ENCODE data around the gene SRD5A1.
"Not testable (repeated sequence)": the region's sequence is repeated elsewhere in the genome, so short reads cannot be mapped to it uniquely, and the experiment has no call there.

SRD5A1 gene

GRCh38 chr5:6606884-6607558, 26.2 kb upstream of the SRD5A1 start:
- no peak for DNase-seq

- DNase-seq, result no peak
These were observed 25.7 kb upstream of the SRD5A1 start for GRCh38 chr5:6607559-6607936.

- no peak for DNase-seq
These were observed 25.2 kb upstream of the SRD5A1 start for GRCh38 chr5:6608016-6608415.

DNA sequence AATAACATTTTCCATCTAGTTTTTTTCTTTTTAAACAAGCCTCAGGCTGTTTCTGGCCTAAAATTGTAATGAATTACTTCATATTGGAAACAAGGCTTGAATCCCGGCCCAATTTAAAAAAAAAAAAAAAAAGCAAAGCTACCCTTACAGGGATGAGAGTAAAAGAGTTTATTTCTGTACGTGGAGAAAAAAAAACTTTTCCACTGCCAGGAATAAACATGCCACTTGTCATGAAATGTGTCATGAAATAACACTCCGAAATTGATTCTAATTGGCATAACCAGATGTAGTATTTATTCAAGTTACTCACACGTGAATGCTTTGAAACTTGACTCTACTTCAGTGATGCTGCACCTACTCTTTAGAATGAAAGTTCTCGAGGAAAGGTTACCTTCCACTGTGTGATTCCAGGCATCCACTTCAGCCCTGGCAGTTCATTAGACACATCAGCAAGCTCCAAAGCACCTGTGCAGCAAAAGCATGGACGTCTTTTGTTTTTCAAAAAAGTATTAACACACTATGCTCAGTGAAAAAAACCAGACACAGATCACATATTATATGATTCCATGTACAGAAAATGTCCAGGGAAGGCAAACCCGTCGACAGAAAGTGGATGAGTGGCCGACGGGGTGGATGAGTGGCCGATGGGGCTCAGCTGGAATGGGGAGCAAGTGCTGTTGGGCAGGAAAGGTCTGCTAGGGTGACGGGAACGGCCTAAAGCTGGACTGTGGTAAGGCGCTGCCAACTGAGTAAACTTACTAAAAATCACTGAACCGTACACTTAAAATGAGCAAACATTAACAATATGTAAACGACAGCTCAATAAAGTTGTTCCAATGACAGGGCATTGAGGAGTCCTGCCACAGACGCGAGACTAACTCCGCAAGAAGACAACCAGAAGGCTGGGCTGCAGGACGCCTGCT, 21.6 kb upstream of the SRD5A1 start:
- no peak for DNase-seq

GRCh38 chr5:6615034-6615815, 18.0 kb upstream of the SRD5A1 start:
- no peak for DNase-seq

- no peak for DNase-seq
These were observed 16.6 kb upstream of the SRD5A1 start for GRCh38 chr5:6616632-6617031.

DNA sequence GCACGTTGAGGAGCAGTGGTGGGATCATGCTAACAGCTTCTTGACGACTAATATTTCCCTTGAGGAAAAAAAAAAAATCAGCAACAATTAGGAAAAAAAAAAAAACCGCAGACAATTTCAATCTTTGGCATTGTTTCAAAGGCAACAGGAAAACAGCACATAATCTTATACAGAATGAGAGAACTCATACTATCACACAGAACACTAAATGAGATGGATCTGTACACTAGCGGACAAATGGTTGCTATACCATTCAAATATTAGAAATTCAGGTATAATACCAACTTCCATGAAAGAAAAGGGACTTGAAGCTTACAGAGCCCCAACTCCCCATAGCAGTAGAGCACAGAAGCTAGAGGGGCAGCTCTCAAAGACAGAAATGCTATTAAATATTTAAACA, 10.0 kb upstream of the SRD5A1 start:
- no peak for DNase-seq

DNA sequence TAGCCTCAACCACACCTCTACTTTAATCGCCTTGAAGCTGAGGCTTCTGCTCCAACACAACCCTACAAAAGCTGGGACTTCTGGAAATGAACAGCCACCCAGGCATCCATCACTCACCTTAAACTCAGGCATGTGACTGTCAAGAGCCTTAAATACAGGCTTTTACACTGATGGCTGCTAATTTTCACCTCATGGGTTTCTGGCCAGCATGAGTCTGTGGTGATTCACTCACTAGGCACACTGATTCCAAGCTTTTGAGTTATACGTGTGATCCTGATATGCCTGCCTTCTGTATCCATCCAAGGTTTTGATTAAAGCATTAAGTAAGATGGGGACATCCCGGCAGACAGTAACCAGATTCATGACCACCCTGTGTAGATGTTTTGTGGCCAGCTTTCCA, 9.3 kb upstream of the SRD5A1 start:
- DNase-seq, result no peak

GRCh38 chr5:6626508-6626907, 6.7 kb upstream of the SRD5A1 start:
- DNase-seq, result no peak

DNA sequence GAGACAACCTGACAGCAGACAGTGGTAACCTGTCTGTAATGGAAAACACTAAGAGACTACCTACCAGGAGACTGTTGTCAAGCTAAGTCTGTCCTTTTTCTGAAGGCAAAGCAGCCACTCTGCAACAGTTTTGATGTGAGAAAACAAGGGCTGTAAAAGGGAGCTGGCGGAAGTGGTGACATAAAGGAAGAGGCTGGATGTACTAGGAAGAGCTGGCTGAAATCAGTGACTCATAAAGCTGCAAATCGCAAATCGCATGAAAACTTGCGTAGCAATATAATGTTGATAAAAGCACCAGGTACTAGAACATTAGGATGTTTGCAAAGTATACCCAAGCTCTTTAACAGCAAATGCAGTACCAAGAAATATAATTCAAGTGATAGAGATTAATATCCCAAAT, 1.8 kb upstream of the SRD5A1 start:
- DNase-seq, result no peak

DNA sequence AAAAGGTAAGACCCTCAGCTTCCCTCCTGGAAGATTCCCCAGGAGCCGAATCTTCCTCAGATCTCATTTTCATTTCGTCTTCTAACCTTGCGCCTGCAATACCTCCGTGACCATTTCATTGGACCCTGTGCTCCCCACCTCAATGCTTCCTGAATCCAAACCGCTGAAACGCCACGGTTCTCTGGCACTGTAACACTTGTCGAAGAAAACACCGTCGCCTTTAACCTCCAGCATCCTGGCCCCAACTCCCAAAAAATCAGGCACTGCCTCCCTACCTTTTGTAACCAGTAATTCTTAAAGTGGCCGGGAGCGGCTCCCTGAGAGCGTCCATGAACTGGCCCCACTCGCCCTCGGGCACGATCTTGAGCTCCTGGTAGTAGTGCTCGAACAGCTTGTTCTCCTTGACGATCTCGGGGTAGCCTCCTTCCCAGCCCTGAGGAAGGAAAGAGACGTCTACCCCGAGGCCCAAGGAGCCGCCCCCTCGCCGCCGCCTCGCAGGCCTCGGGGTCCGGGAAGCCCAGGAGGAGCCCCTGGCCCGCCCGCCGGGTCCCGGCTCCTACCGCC, 834 bp upstream of the SRD5A1 start:
- no peak for DNase-seq

DNA sequence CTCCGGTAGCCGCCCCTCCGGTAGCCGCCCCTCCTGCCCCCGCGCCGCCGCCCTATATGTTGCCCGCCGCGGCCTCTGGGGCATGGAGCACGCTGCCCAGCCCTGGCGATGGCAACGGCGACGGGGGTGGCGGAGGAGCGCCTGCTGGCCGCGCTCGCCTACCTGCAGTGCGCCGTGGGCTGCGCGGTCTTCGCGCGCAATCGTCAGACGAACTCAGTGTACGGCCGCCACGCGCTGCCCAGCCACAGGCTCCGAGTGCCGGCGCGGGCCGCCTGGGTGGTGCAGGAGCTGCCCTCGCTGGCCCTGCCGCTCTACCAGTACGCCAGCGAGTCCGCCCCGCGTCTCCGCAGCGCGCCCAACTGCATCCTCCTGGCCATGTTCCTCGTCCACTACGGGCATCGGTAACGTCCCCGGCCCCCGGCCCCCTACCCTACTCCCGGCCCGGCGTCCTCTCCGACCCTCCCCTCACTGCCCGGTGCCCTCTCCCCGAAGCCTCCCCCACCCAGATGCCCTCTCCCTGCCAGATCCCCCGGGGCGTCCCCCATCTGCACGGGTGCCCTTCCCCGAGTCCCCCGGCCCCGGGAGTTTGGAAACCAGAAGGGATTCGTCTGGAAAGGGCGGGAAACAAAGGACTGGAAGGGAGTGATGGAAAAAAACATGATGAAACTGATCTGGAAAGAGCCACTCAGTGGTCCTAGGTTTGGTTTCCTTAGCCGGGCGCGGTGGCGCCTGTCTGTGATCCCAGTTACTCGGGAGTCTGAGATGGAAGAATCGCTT, 417 bp downstream of the SRD5A1 start:
- DNase-seq, result no peak

GRCh38 chr5:6634306-6634705, 1.1 kb downstream of the SRD5A1 start:
- no peak for DNase-seq

DNA sequence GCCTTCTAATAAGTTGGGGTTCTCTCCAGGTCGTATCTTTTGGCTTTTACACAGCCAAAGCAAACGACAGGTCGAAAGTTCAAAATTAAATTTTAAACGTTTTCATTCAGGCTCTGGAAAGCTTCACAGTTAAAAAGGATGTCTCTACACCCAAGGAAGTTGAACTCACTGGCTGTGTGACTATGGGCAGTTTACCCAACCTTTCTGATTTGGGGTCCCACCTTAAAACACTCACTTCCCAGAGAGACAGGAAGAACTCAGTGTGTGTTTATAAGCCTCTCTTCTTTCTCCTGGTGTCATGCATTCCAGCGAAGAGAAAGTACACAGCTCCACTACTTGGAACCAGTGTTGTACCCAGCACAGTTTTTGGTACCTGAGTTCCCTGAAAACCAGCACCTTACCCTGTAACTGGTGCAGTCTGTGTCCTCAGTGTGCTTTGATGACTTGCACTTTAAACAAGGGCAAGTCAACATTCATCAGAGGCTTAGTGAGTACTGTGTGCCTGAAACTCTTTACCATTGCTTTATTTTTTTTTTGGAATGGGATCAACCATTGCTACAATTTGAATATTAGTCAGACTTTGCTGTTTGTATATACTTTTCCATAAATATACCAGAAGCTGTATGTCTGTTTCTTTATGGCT, 1.7 kb downstream of the SRD5A1 start:
- no peak for DNase-seq

- DNase-seq, result no peak
These were observed 3.1 kb downstream of the SRD5A1 start for GRCh38 chr5:6636293-6636692.

DNA sequence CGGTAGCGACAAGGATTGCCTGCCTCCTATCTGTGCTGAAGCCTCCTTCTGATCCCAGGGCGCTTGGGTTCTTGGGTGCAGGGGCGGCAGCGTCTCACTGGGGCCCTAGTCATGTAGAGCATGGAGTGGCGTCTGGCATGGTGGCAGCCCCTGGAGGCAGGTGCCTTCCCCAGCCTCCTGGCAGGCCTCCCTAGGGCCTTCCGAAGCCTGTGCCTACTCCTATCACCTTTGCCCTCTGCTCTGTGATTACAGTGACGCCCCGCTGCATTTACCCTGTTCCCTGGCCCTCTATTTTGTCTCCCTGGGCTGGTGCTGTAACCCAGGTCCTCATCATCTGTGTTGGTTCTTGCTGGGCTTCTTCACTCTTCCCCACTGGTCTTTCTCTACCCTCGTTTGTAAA, 3.8 kb downstream of the SRD5A1 start:
- DNase-seq, result no peak

GRCh38 chr5:6637590-6637989, 4.3 kb downstream of the SRD5A1 start:
- DNase-seq, result no peak

- DNase-seq, result no peak
These were observed 5.0 kb downstream of the SRD5A1 start for GRCh38 chr5:6638236-6638635.

DNA sequence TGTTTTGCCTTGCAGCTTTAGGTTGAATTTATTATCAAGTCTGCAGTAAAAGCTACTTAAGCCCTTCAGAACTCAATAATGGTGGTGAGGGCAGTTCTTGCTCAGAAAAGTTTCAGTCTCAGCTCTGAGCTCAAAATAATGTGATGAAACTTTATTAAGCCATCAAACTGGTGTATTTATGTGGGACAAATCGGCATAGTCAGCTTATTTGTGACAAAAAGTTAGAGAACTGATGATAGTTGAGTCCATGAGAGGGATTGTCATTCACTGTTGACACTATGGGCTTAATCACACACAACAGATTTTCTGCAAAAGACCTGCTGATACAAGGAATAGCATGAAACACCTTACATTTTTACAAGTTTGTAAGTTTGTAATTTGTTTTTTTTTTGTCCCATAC, 9.4 kb downstream of the SRD5A1 start:
- DNase-seq, result no peak

DNA sequence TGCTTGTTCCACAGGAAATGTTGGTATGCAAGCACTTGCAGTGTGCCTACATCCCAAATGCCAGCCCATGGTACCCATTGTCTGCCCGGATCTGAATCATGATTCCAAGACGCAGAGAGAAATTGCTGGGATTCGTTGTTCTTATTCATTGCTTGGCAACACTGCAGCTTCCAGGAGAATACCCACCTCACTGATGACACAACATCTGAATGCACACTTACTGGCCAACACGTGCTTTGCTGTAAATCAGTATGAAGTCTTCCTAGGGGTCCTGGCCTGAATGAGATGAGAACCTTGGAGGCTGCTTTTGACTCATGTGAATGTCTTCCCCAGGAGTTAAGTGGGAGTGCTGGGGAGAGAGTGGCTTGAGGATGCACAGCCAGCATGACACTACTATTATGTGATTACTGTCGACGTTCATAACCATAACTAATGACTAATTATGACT, 11.6 kb downstream of the SRD5A1 start:
- no peak for DNase-seq

DNA sequence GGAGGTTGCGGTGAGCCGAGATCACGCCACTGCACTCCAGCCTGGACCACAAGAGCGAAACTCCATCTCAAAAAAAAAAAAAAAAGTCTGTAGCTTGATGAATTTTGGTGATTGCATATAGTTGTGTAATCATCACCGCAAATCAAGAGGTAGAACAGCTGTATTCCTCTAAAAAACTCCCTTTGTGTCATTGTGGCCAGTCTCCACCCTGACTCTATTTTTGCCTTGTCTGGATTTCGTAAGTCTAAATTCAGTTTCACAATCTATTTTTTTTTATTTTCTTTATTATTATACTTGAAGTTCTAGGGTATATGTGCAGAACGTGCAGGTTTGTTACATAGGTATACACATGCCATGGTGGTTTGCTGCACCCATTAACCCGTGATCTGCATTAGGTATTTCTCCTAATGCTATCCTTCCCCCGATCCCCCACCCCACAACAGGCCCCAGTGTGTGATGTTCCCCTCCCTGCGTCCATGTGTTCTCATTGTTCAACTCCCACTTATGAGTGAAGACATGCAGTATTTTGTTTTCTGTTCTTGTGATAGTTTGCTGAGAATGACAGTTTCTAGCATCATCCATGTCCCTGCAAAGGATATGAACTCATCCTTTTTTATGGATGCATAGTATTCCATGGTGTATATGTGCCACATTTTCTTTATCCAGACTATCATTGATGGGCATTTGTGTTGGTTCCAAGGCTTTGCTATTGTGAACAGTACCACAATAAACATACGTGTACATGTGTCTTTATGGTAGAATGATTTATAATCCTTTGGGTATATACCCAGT, 12.5 kb downstream of the SRD5A1 start:
- DNase-seq, result not testable (repeated sequence)
